Endothelial cell of umbilical vein (primary cell): ENCODE data around the gene WDR86. TPM values are rescaled to one million over a fixed set of nuclear protein-coding genes. Genes with fewer than 3 reads are reported as not detected.

Experiments
- BruUV-seq: library from RNA; stranded (reverse); fragments of 400-500 nt; replicated peaks from 2 replicates; lab custom pipeline; 2021; lab: Mats Ljungman, UMichigan
- CTCF ChIA-PET: fragments of 300-600, 350-600 bp; sonication (Branson Sonifier 250); formaldehyde crosslinking; loops from one replicate; lab custom pipeline; 2021; ENCODE audit warnings: antibody characterized with exemption, inconsistent platforms; lab: Charles Lee
- POLR2A ChIA-PET: fragments of 300-600, 350-600 bp; sonication (Branson Sonifier 250); formaldehyde crosslinking; loops from one replicate; lab custom pipeline; 2021; ENCODE audit warnings: antibody characterized with exemption, inconsistent platforms; lab: Charles Lee
- DNase-seq: peaks from one replicate; pipeline ENCODE4 v3.0.0-alpha.2; 2011; ENCODE audit warnings: low read depth, low spot score
- FAIRE-seq: peaks from 2 replicates; lab custom pipeline; 2011; peaks lifted over from hg19 to GRCh38; lab: Jason Lieb, UNC
- H2AFZ ChIP-seq: 2 replicates; pipeline ENCODE4 v1.6.0; 2012; ENCODE audit warnings: low read depth, low read length, control low read depth, inconsistent platforms
- H3K27ac ChIP-seq: 2 replicates; pipeline ENCODE4 v1.5.1; 2011; ENCODE audit warnings: low read depth, mild to moderate bottlenecking, control low read depth, low read length, moderate library complexity; ENCODE audit not compliant: insufficient read depth
- H3K27me3 ChIP-seq, 2 experiments: 2 replicates each; pipeline versions ENCODE4 v1.6.0 to v1.6.1; 2011; ENCODE audit warnings: low read length in 2 of 2, mixed read lengths in 1 of 2; ENCODE audit not compliant: control insufficient read depth in 2 of 2, insufficient read depth in 2 of 2
- H3K36me3 ChIP-seq, 2 experiments: 2 replicates in 1 of 2; 3 replicates in 1 of 2; pipeline ENCODE4 v1.5.1; 2011; ENCODE audit warnings: low read length in 2 of 2, mild to moderate bottlenecking in 1 of 2, moderate library complexity in 1 of 2; ENCODE audit not compliant: control insufficient read depth in 2 of 2, insufficient read depth in 2 of 2; ENCODE audit errors: extremely low read depth in 1 of 2
- H3K4me1 ChIP-seq: 3 replicates; pipeline ENCODE4 v1.5.1; 2011; ENCODE audit warnings: mild to moderate bottlenecking, low read length; ENCODE audit not compliant: control insufficient read depth, insufficient read depth; ENCODE audit errors: extremely low read depth
- H3K4me2 ChIP-seq: 2 replicates; pipeline ENCODE4 v1.6.1; 2011; ENCODE audit warnings: low read length, control low read depth, mixed read lengths; ENCODE audit not compliant: insufficient read depth
- H3K4me3 ChIP-seq, 3 experiments: fragments of 200-600 bp in 1 of 3; sonication (generic), shearing (Covaris generic) in 1 of 3; replicated peaks in 1 of 3; 2 replicates each; pipeline ENCODE4 v1.5.1; 2011 to 2016; ENCODE audit warnings: control low read depth in 3 of 3, low read length in 3 of 3, mild to moderate bottlenecking in 2 of 3, inconsistent platforms in 1 of 3, low read depth in 1 of 3, moderate library complexity in 1 of 3; ENCODE audit not compliant: insufficient read depth in 1 of 3
- H3K79me2 ChIP-seq: 2 replicates; pipeline ENCODE4 v1.6.0; 2012; ENCODE audit warnings: low read length, inconsistent platforms; ENCODE audit not compliant: control insufficient read depth, insufficient read depth
- H3K9ac ChIP-seq: replicated peaks from 2 replicates; pipeline ENCODE3; 2011; ENCODE audit warnings: low read length, control low read depth; ENCODE audit not compliant: insufficient read depth; ENCODE audit errors: extremely low read depth
- H3K9me1 ChIP-seq: replicated peaks from 3 replicates; pipeline ENCODE4 v1.6.0; 2011; ENCODE audit warnings: mild to moderate bottlenecking, low read length; ENCODE audit not compliant: control insufficient read depth, insufficient read depth; ENCODE audit errors: extremely low read depth
- H3K9me3 ChIP-seq: replicated peaks from 2 replicates; pipeline ENCODE4 v1.5.1; 2012; ENCODE audit warnings: low read length, inconsistent platforms; ENCODE audit not compliant: control insufficient read depth, insufficient read depth
- H4K20me1 ChIP-seq: replicated peaks from 2 replicates; pipeline ENCODE3; 2011; ENCODE audit warnings: mild to moderate bottlenecking, low read length; ENCODE audit not compliant: control insufficient read depth, insufficient read depth; ENCODE audit errors: extremely low read depth
- EZH2 ChIP-seq: IDR thresholded peaks from 2 replicates; pipeline ENCODE4 v1.6.1; 2012; ENCODE audit warnings: borderline replicate concordance, low read depth, mild to moderate bottlenecking, moderate library complexity, low read length, inconsistent platforms; ENCODE audit not compliant: severe bottlenecking
- FOS ChIP-seq: IDR thresholded peaks from 2 replicates; pipeline ENCODE4 v1.6.1; 2011; ENCODE audit warnings: mild to moderate bottlenecking, low read length, moderate library complexity, borderline replicate concordance; ENCODE audit not compliant: insufficient read depth
- JUN ChIP-seq: IDR thresholded peaks from 2 replicates; pipeline ENCODE4 v1.6.1; 2011; ENCODE audit warnings: borderline replicate concordance, low read depth; ENCODE audit not compliant: insufficient read length, insufficient read depth
- MAX ChIP-seq: IDR thresholded peaks from 2 replicates; pipeline ENCODE4 v1.6.1; 2011; ENCODE audit not compliant: insufficient read depth, insufficient read length
- MYC ChIP-seq: IDR thresholded peaks from one replicate; pipeline ENCODE4 v1.6.1; 2011; ENCODE audit warnings: mild to moderate bottlenecking, low read depth, low read length
- POLR2AphosphoS5 ChIP-seq: IDR thresholded peaks from 2 replicates; pipeline ENCODE4 v1.6.1; 2012; ENCODE audit warnings: low read depth, mild to moderate bottlenecking, control low read depth, low read length, moderate library complexity; ENCODE audit not compliant: insufficient read depth
- dilution Hi-C: fragments of 300-500 bp; cut with MboI; formaldehyde crosslinking; loops from one replicate; pipeline ENCODE4 v1.15.0; 2019; ENCODE audit warnings: low sequenced_read_pairs; ENCODE audit not compliant: extremely low pct_ligation_motif_present
- intact Hi-C: fragments of 100-400 bp; cut with micrococcal nuclease; formaldehyde crosslinking; loops from one replicate; pipeline ENCODE4 v1.10.0; 2022
- polyA plus RNA-seq, 4 experiments: library from polyadenylated mRNA; depleted of rRNA in 3 of 4; stranded (reverse) in 3 of 4; unstranded in 1 of 4; fragments of >200 nt; gene quantifications; 2 replicates each; pipeline versions ENCODE4 v1.2.1 to v1.2.3, GENCODE V29; 2011 to 2012; ENCODE audit warnings: missing spikeins in 1 of 4
- total RNA-seq: library from RNA; stranded (reverse); gene quantifications from 2 replicates; pipeline ENCODE4 v1.2.3, GENCODE V29; 2021
- TF ChIP-seq, protein P1 (sequence below), 2 donors: IDR thresholded peaks; 1 replicate in 1 of 2; 2 replicates in 1 of 2; pipeline ENCODE4 v1.5.1; 2011; ENCODE audit warnings: low read length in 2 of 2, mild to moderate bottlenecking in 2 of 2, moderate library complexity in 2 of 2, control low read depth in 1 of 2, inconsistent platforms in 1 of 2, low read depth in 1 of 2; ENCODE audit not compliant: insufficient read depth in 1 of 2; ENCODE audit errors: extremely low read depth in 1 of 2

WDR86 gene
- total and polyA plus RNA-seq, 2 donors (not counting 3 experiments of a cell fraction or from before 2014, with no cell fraction given) = not detected

GRCh38 chr7:151447312-151447711 lies 37.5 kb upstream of the WDR86 start:
- Histone ChIP-seq H3K36me3 (no peaks in the 10 kb centered on the region), H3K27ac (no peak overlapping the region), H4K20me1 (no peaks in the 10 kb centered on the region), H2AFZ (no peak overlapping the region), H3K79me2 (no peaks in the 10 kb centered on the region), H3K4me2 (no peak overlapping the region), H3K4me1 (no peaks in the 10 kb centered on the region), H3K4me3 (no peak overlapping the region), H3K27me3 (peaks cover 2 to 7% of the 10 kb centered on the region in 2 experiments), H3K9me3 (no peaks in the 10 kb centered on the region), H3K9ac (no peak overlapping the region), H3K9me1 (no peaks in the 10 kb centered on the region)
- DNase-seq (no peak), FAIRE-seq (no peak)
- dilution Hi-C loops (no loop called here), intact Hi-C loops (no loop called here)
- TF ChIP-seq JUN = no peak
- TF ChIP-seq MAX = no peak
- TF ChIP-seq EZH2 = no peak
- no peak for TF ChIP-seq MYC
- TF ChIP-seq, protein P1, sequence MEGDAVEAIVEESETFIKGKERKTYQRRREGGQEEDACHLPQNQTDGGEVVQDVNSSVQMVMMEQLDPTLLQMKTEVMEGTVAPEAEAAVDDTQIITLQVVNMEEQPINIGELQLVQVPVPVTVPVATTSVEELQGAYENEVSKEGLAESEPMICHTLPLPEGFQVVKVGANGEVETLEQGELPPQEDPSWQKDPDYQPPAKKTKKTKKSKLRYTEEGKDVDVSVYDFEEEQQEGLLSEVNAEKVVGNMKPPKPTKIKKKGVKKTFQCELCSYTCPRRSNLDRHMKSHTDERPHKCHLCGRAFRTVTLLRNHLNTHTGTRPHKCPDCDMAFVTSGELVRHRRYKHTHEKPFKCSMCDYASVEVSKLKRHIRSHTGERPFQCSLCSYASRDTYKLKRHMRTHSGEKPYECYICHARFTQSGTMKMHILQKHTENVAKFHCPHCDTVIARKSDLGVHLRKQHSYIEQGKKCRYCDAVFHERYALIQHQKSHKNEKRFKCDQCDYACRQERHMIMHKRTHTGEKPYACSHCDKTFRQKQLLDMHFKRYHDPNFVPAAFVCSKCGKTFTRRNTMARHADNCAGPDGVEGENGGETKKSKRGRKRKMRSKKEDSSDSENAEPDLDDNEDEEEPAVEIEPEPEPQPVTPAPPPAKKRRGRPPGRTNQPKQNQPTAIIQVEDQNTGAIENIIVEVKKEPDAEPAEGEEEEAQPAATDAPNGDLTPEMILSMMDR (IDR thresholded peaks at IDR 0.05; ENCODE audit: extremely low read depth in 1 of 2, insufficient read depth in 1 of 2, low read depth in 1 of 2, low read length in 2 of 2) = no peak
- no peak for TF ChIP-seq POLR2AphosphoS5
- TF ChIP-seq FOS = no peak
- no TSS peak for BruUV-seq
- POLR2A ChIA-PET = interaction anchor here (1.4 kb wide), 1 partner anchor 13 kb away, joined by 6 read pairs; no protein-coding TSS in a partner anchor
- CTCF ChIA-PET = interaction anchor here (0.5 to 3.6 kb wide), 11 partner anchors 10 to 312 kb away, joined by 3 to 96 read pairs (median 10); no protein-coding TSS in a partner anchor
